Mesendoderm (in vitro differentiated cells): ENCODE data around the gene CNTRL. TPM values are rescaled to one million over a fixed set of nuclear protein-coding genes. Genes with fewer than 3 reads are reported as not detected.

Experiments
- DNase-seq: peaks from one replicate; pipeline ENCODE4 v3.0.0; 2013
- H2AK5ac ChIP-seq: 2 replicates; pipeline ENCODE4 v1.6.1; 2013; ENCODE audit warnings: low read length, inconsistent platforms
- H2BK120ac ChIP-seq: 2 replicates; pipeline ENCODE4 v1.6.1; 2013; ENCODE audit warnings: low read depth, mild to moderate bottlenecking, low read length, moderate library complexity, mixed read lengths
- H2BK15ac ChIP-seq: replicated peaks from 2 replicates; pipeline ENCODE4 v1.6.1; 2013; ENCODE audit warnings: low read depth, mild to moderate bottlenecking, moderate library complexity
- H2BK5ac ChIP-seq: 2 replicates; pipeline ENCODE4 v1.6.1; 2013; ENCODE audit warnings: low read length, inconsistent platforms
- H3K18ac ChIP-seq: 2 replicates; pipeline ENCODE4 v1.6.1; 2013; ENCODE audit warnings: mild to moderate bottlenecking, low read length, mixed read lengths
- H3K23ac ChIP-seq: one replicate; pipeline ENCODE4 v1.6.1; 2013; ENCODE audit warnings: low read length
- H3K27ac ChIP-seq: 2 replicates; pipeline ENCODE4 v1.5.1; 2013; ENCODE audit warnings: low read depth, mild to moderate bottlenecking, inconsistent platforms, low read length, moderate library complexity
- H3K27me3 ChIP-seq: 2 replicates; pipeline ENCODE4 v1.6.1; 2013; ENCODE audit warnings: low read length, control low read depth, mild to moderate bottlenecking, inconsistent platforms; ENCODE audit not compliant: insufficient read depth, poor library complexity
- H3K36me3 ChIP-seq: 2 replicates; pipeline ENCODE4 v1.6.1; 2013; ENCODE audit warnings: low read length, inconsistent platforms; ENCODE audit not compliant: control insufficient read depth, insufficient read depth
- H3K4ac ChIP-seq: one replicate; pipeline ENCODE4 v1.6.1; 2013; ENCODE audit warnings: low read depth, mild to moderate bottlenecking, low read length, moderate library complexity
- H3K4me1 ChIP-seq: 2 replicates; pipeline ENCODE4 v1.6.1; 2013; ENCODE audit warnings: low read depth, low read length, inconsistent platforms; ENCODE audit not compliant: control insufficient read depth
- H3K4me2 ChIP-seq: 2 replicates; pipeline ENCODE4 v1.6.1; 2013; ENCODE audit warnings: low read length
- H3K4me3 ChIP-seq: 2 replicates; pipeline ENCODE4 v1.5.1; 2013; ENCODE audit warnings: mild to moderate bottlenecking, low read length
- H3K56ac ChIP-seq: one replicate; pipeline ENCODE4 v1.6.1; 2013; ENCODE audit warnings: low read length
- H3K79me1 ChIP-seq: 2 replicates; pipeline ENCODE4 v1.6.1; 2013; ENCODE audit warnings: low read length, inconsistent platforms
- H3K79me2 ChIP-seq: 2 replicates; pipeline ENCODE4 v1.6.1; 2013; ENCODE audit warnings: mild to moderate bottlenecking, low read length; ENCODE audit not compliant: control insufficient read depth, insufficient read depth
- H3K9ac ChIP-seq: 2 replicates; pipeline ENCODE4 v1.6.1; 2013; ENCODE audit warnings: low read length, inconsistent platforms
- H4K5ac ChIP-seq: one replicate; pipeline ENCODE4 v1.6.1; 2013; ENCODE audit warnings: low read length
- H4K8ac ChIP-seq: one replicate; pipeline ENCODE4 v1.6.1; 2013; ENCODE audit warnings: low read depth, mild to moderate bottlenecking, control low read depth, low read length, moderate library complexity
- WGBS: extraction: QIAGEN DNeasy Blood & Tissue Kit; methylation state at CpG from one replicate; pipeline ENCODE4 v1.1.7; 2013; ENCODE audit warnings: low lambda C conversion rate, missing lambda C conversion rate; ENCODE audit not compliant: insufficient coverage; ENCODE audit errors: extremely low coverage; 5-methylcytosine and 5-hydroxymethylcytosine counted together
- small RNA-seq: library from polyadenylated mRNA; stranded (forward); fragments of <200 nt; extraction: miRNeasy Mini kit (QIAGEN cat#:217004); gene quantifications from one replicate; pipeline ENCODE3, GENCODE V24; 2013; ENCODE audit not compliant: insufficient read depth

Gene CNTRL

GRCh38 chr9:121222524-121223171 lies 147.9 kb downstream of the CNTRL start:
- no peaks in the 10 kb centered on the region for H3K79me1 ChIP-seq
- no peak overlapping the region for H3K4ac ChIP-seq
- no peak overlapping the region for H3K18ac ChIP-seq
- H2BK120ac ChIP-seq = no peak overlapping the region
- H2BK15ac ChIP-seq = no peak overlapping the region
- H2AK5ac ChIP-seq = no peak overlapping the region
- WGBS = 100% methylated on average over 1 of the region's 12 CpGs
- H4K5ac ChIP-seq = no peak overlapping the region
- H3K9ac ChIP-seq = no peak overlapping the region
- no peak overlapping the region for H3K56ac ChIP-seq
- no peaks in the 10 kb centered on the region for H3K27me3 ChIP-seq
- no peaks in the 10 kb centered on the region for H3K36me3 ChIP-seq
- H3K79me2 ChIP-seq = no peaks in the 10 kb centered on the region
- no peaks in the 10 kb centered on the region for H3K4me1 ChIP-seq
- DNase-seq = peak; percentile 18
- no peak overlapping the region for H3K4me3 ChIP-seq
- no peak overlapping the region for H3K4me2 ChIP-seq
- no peak overlapping the region for H3K23ac ChIP-seq
- no peak overlapping the region for H2BK5ac ChIP-seq
- no peak overlapping the region for H4K8ac ChIP-seq
- H3K27ac ChIP-seq = no peak overlapping the region

- H2BK120ac ChIP-seq = no peak overlapping the region
- WGBS = no CpG with 5 or more reads among the region's 5 CpGs
- no peak overlapping the region for H4K5ac ChIP-seq
Observed at GRCh38 chr9:121225240-121225639, 150.5 kb downstream of the CNTRL start.

GRCh38 chr9:121226175-121226574 lies 151.4 kb downstream of the CNTRL start:
- H2BK15ac ChIP-seq = no peak overlapping the region
- H3K23ac ChIP-seq = no peak overlapping the region
- no peak overlapping the region for H2AK5ac ChIP-seq
- no peak overlapping the region for H3K4me3 ChIP-seq
- H3K36me3 ChIP-seq = no peaks in the 10 kb centered on the region
- H4K5ac ChIP-seq = no peak overlapping the region
- H3K56ac ChIP-seq = no peak overlapping the region
- no peak overlapping the region for H3K4me2 ChIP-seq
- no peak overlapping the region for H2BK5ac ChIP-seq
- no peak overlapping the region for H3K18ac ChIP-seq
- H3K79me1 ChIP-seq = no peaks in the 10 kb centered on the region
- H2BK120ac ChIP-seq = no peak overlapping the region
- no peaks in the 10 kb centered on the region for H3K4me1 ChIP-seq
- H3K9ac ChIP-seq = no peak overlapping the region
- no peak overlapping the region for H4K8ac ChIP-seq
- H3K27me3 ChIP-seq = no peaks in the 10 kb centered on the region
- H3K4ac ChIP-seq = no peak overlapping the region
- H3K79me2 ChIP-seq = no peaks in the 10 kb centered on the region
- no peak overlapping the region for H3K27ac ChIP-seq
- WGBS = no CpG with 5 or more reads among the region's 2 CpGs
- no peak for DNase-seq

More at GRCh38 chr9:121225240-121225639, 150.5 kb downstream of the CNTRL start:
- Histone ChIP-seq H2BK5ac (no peak overlapping the region), H2AK5ac (no peak overlapping the region), H3K4me3 (no peak overlapping the region), H3K9ac (no peak overlapping the region), H3K56ac (no peak overlapping the region), H3K27ac (no peak overlapping the region), H4K8ac (no peak overlapping the region), H3K27me3 (no peaks in the 10 kb centered on the region), H2BK15ac (no peak overlapping the region), H3K23ac (no peak overlapping the region), H3K79me2 (no peaks in the 10 kb centered on the region), H3K4me2 (no peak overlapping the region), H3K4ac (no peak overlapping the region), H3K79me1 (no peaks in the 10 kb centered on the region), H3K18ac (no peak overlapping the region), H3K36me3 (no peaks in the 10 kb centered on the region), H3K4me1 (no peaks in the 10 kb centered on the region)
- DNase-seq = no peak

Small RNA genes within 50 kb of the gene (small RNA-seq; reads per million reads assigned to genes)
- not detected for gene RN7SL181P
